HG03378 (cell line): ENCODE results near the gene TMBIM4.
"Not testable (repeated sequence)": the region's sequence is repeated elsewhere in the genome, so short reads cannot be mapped to it uniquely, and the experiment has no call there.

Experiments used
- ATAC-seq: cut with Tn5 transposase; IDR thresholded peaks from one replicate; pipeline ENCODE4 v1.9.1; 2021; ENCODE audit warnings: mild to moderate bottlenecking, moderate library complexity; ENCODE audit not compliant: unreplicated experiment

The TMBIM4 gene

GRCh38 chr12:66169221-66170170 lies at the start of gene TMBIM4:
TSS of gene TMBIM4 (minus strand) at chr12:66169996. CDS start at chr12:66169951, 45 bp downstream.
- peak; percentile 81 for ATAC-seq

GRCh38 chr12:66217342-66217917 lies 47.6 kb upstream of the TMBIM4 start:
- no peak for ATAC-seq

- ATAC-seq, result not testable (repeated sequence)
Measured at GRCh38 chr12:66213011-66213410, 43.2 kb upstream of the TMBIM4 start.

DNA sequence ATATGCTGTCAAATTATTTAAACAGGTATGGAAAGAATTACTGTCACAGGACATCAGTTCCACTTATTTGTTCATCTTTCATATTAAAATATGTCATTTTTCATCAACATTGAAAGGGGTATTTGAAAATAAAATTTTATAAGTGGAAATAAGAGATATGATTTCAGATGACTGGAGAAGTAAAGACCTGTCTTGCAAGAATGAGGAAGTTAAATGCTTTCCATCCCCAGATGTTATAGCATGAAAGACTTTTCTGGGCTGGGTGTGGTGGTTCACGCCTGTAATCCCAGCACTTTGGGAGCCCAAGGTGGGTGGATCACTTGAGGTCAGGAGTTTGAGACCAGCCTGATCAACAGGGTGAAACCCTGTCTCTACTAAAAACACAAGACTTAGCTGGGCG lies 41.8 kb upstream of the TMBIM4 start:
- not testable (repeated sequence) for ATAC-seq

DNA sequence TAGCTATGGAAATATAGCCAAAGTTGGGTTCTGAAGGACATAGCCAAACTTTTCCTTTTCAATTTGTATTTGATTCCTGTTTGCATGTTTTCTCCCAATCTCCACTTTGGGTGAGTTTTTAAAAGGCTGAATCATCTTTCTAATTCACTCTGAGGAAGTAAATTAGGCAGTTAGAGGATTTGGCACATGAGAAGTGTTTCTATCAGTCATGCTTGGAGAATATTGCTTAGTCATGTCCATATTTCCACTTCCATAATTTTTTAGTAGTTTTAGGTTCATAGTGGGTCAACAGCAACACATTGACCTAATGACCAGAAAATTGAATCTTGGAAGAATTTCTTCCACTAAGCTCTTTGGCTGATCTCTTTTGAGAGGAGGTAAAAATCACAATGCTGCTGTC lies 41.0 kb upstream of the TMBIM4 start:
- no peak for ATAC-seq

DNA sequence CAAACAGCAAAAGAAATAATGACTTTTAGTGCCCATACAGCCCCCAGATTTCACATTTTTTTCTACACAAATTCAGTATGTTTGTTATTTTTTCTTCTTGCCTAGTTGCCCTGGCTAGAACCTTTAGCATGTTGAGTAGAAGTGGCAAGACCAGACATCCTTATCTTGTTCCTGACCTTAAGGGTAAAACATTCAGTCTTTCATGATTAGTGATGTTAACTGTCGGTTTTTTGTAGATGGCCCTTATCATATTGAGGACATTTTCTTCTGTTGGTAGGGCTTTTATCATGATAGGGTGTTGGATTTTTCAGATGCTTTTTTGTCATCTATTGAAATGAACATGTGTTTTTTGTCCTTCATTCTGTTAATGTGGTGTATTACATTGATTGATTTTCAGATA lies 36.3 kb upstream of the TMBIM4 start:
- ATAC-seq, result no peak

GRCh38 chr12:66203820-66204219 lies 34.0 kb upstream of the TMBIM4 start:
- ATAC-seq, result no peak

DNA sequence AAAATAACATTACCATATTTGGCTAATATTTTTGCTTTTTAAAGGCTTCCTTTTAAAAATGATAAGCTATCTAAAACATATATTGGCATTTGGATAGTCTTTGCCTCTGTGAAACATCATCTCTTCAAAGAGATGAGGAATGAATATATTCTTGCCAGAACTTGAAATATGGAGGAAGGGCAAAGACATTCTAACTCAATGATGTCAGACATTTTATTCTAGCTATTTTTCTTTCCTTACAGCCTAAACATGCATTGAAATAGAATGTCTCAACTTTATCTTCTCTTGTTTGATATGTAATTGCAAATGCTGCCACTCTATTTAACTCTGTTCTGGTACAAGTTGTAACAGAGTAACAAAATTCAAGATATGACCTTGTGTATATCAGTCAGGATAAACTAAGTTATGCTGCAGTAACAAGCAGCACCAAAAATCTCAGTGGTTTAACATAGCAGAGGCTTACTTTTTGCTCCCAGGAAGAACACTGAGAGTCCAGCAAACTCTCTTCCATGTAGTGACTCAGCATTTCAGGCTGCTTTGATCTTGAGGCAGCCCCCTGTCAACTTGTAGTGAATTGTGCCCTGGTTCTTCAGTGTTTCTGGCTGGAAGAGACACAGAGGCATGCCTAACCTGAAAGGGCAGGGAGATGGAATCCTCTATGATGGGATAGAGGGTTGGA lies 30.2 kb upstream of the TMBIM4 start:
- ATAC-seq, result no peak

DNA sequence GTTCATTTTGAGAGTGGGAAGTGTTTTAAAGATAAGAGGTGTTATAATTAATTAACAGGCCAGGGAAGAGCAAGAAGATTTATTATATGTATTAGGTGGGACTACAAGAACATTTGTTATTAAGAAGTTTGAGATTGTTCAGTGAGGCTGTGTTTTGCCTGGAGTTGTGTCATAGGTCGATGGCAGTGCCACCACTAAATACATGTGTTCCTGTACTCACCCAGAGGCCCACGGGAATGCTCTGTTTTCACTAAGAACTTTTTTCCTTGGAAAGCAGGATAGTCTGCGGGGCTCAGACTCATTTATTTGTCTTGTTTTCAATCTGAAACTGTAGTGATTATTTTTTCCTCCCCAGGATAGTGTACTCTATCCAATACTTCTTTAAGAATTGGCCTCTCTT lies 29.3 kb upstream of the TMBIM4 start:
- ATAC-seq, result no peak

DNA sequence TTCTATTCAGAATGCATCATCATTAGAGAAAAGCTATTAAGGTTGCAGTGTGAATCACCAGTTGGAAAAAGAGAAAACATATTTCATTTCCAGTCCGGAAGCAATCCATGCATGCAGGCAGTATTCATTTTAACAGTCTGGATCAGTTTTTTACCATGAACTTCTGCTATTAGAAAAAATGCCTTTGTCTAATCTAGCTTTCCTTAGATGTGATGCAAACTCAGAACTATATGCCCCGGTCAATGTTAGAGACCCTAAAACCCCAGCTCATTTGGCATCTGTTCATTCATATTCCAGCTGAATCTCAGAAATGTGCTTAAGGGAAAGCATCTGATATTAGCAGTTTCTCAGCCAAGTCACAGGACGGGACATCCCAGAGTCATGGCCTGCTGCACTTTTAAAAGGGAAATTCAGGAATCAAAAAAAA lies 27.7 kb upstream of the TMBIM4 start:
- ATAC-seq, result no peak

GRCh38 chr12:66196806-66197205 lies 27.0 kb upstream of the TMBIM4 start:
- peak; percentile 96 for ATAC-seq

DNA sequence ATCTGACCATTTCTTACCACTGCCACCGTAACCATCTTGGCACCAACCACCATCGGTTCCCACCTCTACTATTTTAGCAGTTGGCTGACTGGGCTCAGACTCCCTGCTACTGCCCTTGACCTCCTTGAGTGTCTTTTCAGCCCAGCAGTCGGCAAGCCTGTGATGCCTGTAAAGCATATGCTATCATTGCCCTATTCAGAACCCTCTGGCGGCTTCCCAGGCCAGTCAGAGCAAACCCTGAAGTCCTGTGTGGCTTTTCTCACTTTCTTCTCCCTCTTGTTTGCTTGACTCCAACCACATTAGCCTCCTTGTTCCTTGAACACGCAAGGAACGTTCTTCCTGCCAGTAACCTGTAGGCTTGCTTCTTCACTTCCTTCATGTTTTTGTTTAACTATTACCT lies 25.4 kb upstream of the TMBIM4 start:
- ATAC-seq, result no peak

DNA sequence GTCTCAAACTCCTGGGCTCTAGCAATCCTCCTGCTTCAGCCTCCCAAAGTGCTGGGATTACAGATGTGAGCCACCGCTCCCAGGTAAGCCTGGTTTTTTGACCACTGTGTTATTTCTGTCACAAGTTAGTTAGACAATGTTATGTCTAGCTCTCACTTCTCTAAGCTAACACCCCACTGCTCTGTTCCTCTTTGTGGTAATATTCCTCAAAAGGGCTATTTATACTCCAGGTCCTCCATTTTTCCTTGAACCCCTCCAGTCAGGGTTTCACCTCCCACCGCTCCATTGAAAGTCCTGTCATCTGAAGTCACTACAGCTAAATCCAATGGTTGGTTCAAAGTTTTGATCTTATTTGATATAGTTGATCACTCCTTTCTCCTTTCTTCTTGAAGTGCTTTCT lies 24.3 kb upstream of the TMBIM4 start:
- ATAC-seq, result no peak

- ATAC-seq, result no peak
Measured at GRCh38 chr12:66191547-66192126, 21.8 kb upstream of the TMBIM4 start.

- ATAC-seq, result peak; percentile 35
Measured at GRCh38 chr12:66190519-66191370, 20.9 kb upstream of the TMBIM4 start.

- ATAC-seq, result no peak
Measured at GRCh38 chr12:66189889-66190288, 20.1 kb upstream of the TMBIM4 start.

DNA sequence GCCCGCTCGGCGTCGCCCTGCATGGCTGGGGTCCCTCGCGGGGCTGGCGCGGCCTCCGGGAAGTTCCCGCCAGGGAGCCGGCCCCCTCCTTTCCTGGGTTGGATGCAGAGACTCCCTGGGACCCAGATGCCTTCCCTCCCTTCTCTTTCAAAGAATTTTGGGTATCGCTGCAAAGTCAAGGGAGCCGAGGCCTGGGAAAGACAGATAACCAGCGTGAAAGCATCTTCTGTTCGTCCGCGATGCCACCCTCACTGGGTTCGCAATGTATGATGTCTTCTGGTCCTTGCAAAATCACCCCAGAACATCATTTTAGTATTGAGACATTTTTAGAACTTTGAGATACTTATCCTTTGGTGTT lies 19.7 kb upstream of the TMBIM4 start:
- ATAC-seq, result no peak

GRCh38 chr12:66188584-66189485 lies 19.0 kb upstream of the TMBIM4 start, which contains the start of gene IRAK3:
TSS of gene IRAK3 (plus strand) at chr12:66189214. CDS start at chr12:66189300, 86 bp downstream.
- peak; percentile 60 for ATAC-seq

DNA sequence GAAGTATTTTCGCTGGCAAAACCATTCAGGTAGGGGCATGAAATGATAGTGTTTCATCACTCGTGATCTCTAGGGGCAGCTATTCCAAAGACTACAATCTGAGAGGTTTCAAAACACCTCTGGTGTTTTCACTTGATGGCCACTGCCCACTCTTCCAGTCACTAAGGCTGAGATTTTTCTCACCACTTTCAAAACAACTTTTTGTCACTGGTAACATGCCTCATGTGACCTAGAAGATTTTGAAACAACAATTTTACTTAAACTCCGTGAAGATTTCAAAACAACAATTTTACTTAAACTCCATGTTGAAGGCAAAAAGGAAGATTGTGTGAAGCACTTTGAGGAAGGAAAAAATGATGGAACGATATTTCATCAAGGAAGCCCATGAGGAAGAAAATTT lies 18.0 kb upstream of the TMBIM4 start:
- ATAC-seq, result no peak
